ENCODE results near the gene NFYA. TPM values are rescaled to one million over a fixed set of nuclear protein-coding genes. Genes with fewer than 3 reads are reported as not detected.

Gene NFYA
- total and polyA plus RNA-seq, 8 donors, result 16.4 to 58.6 (median 52.6) TPM

GRCh38 chr6:41125282-41125681, 52.5 kb downstream of the NFYA start:
- ATAC-seq, result no peak
- intact Hi-C loops (cut with DNase I), result no loop called here
- no peak for TF ChIP-seq CTCF (IDR thresholded peaks at IDR 0.05)

GRCh38 chr6:41132254-41132653, 59.5 kb downstream of the NFYA start:
- no peak for ATAC-seq
- Histone ChIP-seq H3K27me3 (no peaks in the 10 kb centered on the region), H3K9me3 (no peaks in the 10 kb centered on the region), H3K4me1 (no peaks in the 10 kb centered on the region), H3K27ac (no peak overlapping the region), H3K4me3 (no peak overlapping the region), H3K36me3 (peaks cover 0 to 19% of the 10 kb centered on the region in 2 donors)
- no peak for DNase-seq
- intact Hi-C loops (cut with DNase I), result no loop called here
- TF ChIP-seq CTCF (IDR thresholded peaks at IDR 0.05), result no peak

More at GRCh38 chr6:41125282-41125681, 52.5 kb downstream of the NFYA start:
- Histone ChIP-seq H3K27ac (no peak overlapping the region), H3K4me1 (no peaks in the 10 kb centered on the region), H3K9me3 (no peaks in the 10 kb centered on the region), H3K36me3 (peaks cover 0 to 15% of the 10 kb centered on the region in 2 donors), H3K27me3 (no peaks in the 10 kb centered on the region), H3K4me3 (no peak overlapping the region)
- DNase-seq, result no peak

GRCh38 chr6:41135062-41135832, 62.5 kb downstream of the NFYA start:
- Histone ChIP-seq H3K4me3 (no peak overlapping the region), H3K36me3 (peaks cover 0 to 24% of the 10 kb centered on the region in 2 donors), H3K9me3 (no peaks in the 10 kb centered on the region), H3K27ac (no peak overlapping the region), H3K4me1 (no peaks in the 10 kb centered on the region), H3K27me3 (no peaks in the 10 kb centered on the region)
- no peak for DNase-seq
- ATAC-seq, result no peak
- TF ChIP-seq CTCF (IDR thresholded peaks at IDR 0.05), result no peak
- intact Hi-C loops (cut with DNase I), result no loop called here

GRCh38 chr6:41136911-41137310, 64.1 kb downstream of the NFYA start:
- Histone ChIP-seq H3K27me3 (no peaks in the 10 kb centered on the region), H3K4me1 (no peaks in the 10 kb centered on the region), H3K4me3 (no peak overlapping the region), H3K27ac (no peak overlapping the region), H3K9me3 (no peaks in the 10 kb centered on the region), H3K36me3 (peaks cover 0 to 32% of the 10 kb centered on the region in 2 donors)
- ATAC-seq (no peak), DNase-seq (no peak)
- intact Hi-C loops (cut with DNase I), result no loop called here
- TF ChIP-seq CTCF (IDR thresholded peaks at IDR 0.05), result no peak

- intact Hi-C loops (cut with DNase I), result no loop called here
- Histone ChIP-seq H3K27ac (no peak overlapping the region), H3K36me3 (no peaks in the 10 kb centered on the region), H3K9me3 (no peaks in the 10 kb centered on the region), H3K4me1 (no peaks in the 10 kb centered on the region), H3K4me3 (no peak overlapping the region), H3K27me3 (no peaks in the 10 kb centered on the region)
- ATAC-seq (no peak), DNase-seq (no peak)
- TF ChIP-seq CTCF (IDR thresholded peaks at IDR 0.05), result no peak
These were observed 75.1 kb downstream of the NFYA start for GRCh38 chr6:41147917-41148316.

Other genes with a start within 250 kb of the NFYA start
- 1 to 10 TPM; 2.3 to 3.1 TPM for gene UNC5CL, start 33.8 kb upstream of the NFYA start, total RNA-seq
- gene UNC5CL, start 33.8 kb upstream of the NFYA start, polyA plus RNA-seq (ENCODE audit: insufficient read length in 6 of 6), result 10 to 100 TPM in 2 of 6 donors, 1 to 10 TPM in 4; 2.9 to 11.8 (median 6.6) TPM
- gene TSPO2, start 30.5 kb upstream of the NFYA start, total RNA-seq, result not detected
- gene TSPO2, start 30.5 kb upstream of the NFYA start, polyA plus RNA-seq (ENCODE audit: insufficient read length in 6 of 6), result 1 to 10 TPM in 3 of 6 donors, under 1 TPM in 3; 0.52 to 1.5 (median 1.1) TPM
- under 1 TPM in 1 of 2 donors, not detected in 1; 0.29 TPM for gene APOBEC2, start 19.8 kb upstream of the NFYA start, total RNA-seq
- gene APOBEC2, start 19.8 kb upstream of the NFYA start, polyA plus RNA-seq (ENCODE audit: insufficient read length in 6 of 6), result 1 to 10 TPM in 2 of 6 donors, under 1 TPM in 4; 0.58 to 1.3 (median 0.82) TPM
- 10 to 100 TPM; 14.9 to 20.3 TPM for gene OARD1, start 618 bp upstream of the NFYA start, total RNA-seq
- 10 to 100 TPM; 44.2 to 56.4 (median 48.2) TPM for gene OARD1, start 618 bp upstream of the NFYA start, polyA plus RNA-seq (ENCODE audit: insufficient read length in 6 of 6)
- under 1 TPM; 0.87 to 0.92 TPM for gene TREML1, start 81.4 kb downstream of the NFYA start, total RNA-seq
- 1 to 10 TPM in 5 of 6 donors, under 1 TPM in 1; 0.86 to 2.0 (median 1.6) TPM for gene TREML1, start 81.4 kb downstream of the NFYA start, polyA plus RNA-seq (ENCODE audit: insufficient read length in 6 of 6)
- 10 to 100 TPM; 16.2 to 29.2 TPM for gene TREM2, start 90.1 kb downstream of the NFYA start, total RNA-seq
- under 1 TPM in 5 of 6 donors, not detected in 1; 0.20 to 0.78 (median 0.50) TPM for gene TREM2, start 90.1 kb downstream of the NFYA start, polyA plus RNA-seq (ENCODE audit: insufficient read length in 6 of 6)
- gene TREML2, start 128.2 kb downstream of the NFYA start, total RNA-seq, result 1 to 10 TPM in 1 of 2 donors, under 1 TPM in 1; 0.32 to 3.2 TPM
- gene TREML2, start 128.2 kb downstream of the NFYA start, polyA plus RNA-seq (ENCODE audit: insufficient read length in 6 of 6), result under 1 TPM; 0.16 to 0.38 (median 0.23) TPM
- under 1 TPM in 1 of 2 donors, not detected in 1; 0.32 TPM for gene TREML4, start 155.4 kb downstream of the NFYA start, total RNA-seq
- gene TREML4, start 155.4 kb downstream of the NFYA start, polyA plus RNA-seq (ENCODE audit: insufficient read length in 6 of 6), result not detected
- 10 to 100 TPM; 36.5 to 65.3 TPM for gene TREM1, start 213.7 kb downstream of the NFYA start, total RNA-seq
- 1 to 10 TPM in 5 of 6 donors, under 1 TPM in 1; 0.44 to 2.5 (median 1.3) TPM for gene TREM1, start 213.7 kb downstream of the NFYA start, polyA plus RNA-seq (ENCODE audit: insufficient read length in 6 of 6)

Data from left lung (tissue), 10 donors.